ENCODE measurements around the gene CFAP299.

- no peak for TF ChIP-seq TEAD4 (IDR thresholded peaks at IDR 0.05)
- no peak for TF ChIP-seq EP300 (IDR thresholded peaks at IDR 0.05; ENCODE audit: borderline replicate concordance)
- no peak for TF ChIP-seq REST (IDR thresholded peaks at IDR 0.05; ENCODE audit: low read depth)
- TF ChIP-seq ZBTB7A (IDR thresholded peaks at IDR 0.05; ENCODE audit: low read depth), result no peak
- no peak for TF ChIP-seq TCF12 (IDR thresholded peaks at IDR 0.05; ENCODE audit: low read depth)
- TF ChIP-seq MAX (IDR thresholded peaks at IDR 0.05), result no peak
These were observed 394.6 kb downstream of the CFAP299 start for GRCh38 chr4:80730158-80730557.

All from Ishikawa (cell line).